Measurements from ENCODE around the gene CDX1.

Gene CDX1

GRCh38 chr5:150161242-150162141 is 5.1 kb upstream of the CDX1 start:
- DNase-seq (ENCODE audit: extremely low read depth in 1 of 2, low read depth in 1 of 2) = peak; percentile 45 to 51

GRCh38 chr5:150162142-150162513 is 4.5 kb upstream of the CDX1 start:
- no peak for DNase-seq (ENCODE audit: extremely low read depth in 1 of 2, low read depth in 1 of 2)

GRCh38 chr5:150163035-150163434 is 3.5 kb upstream of the CDX1 start:
- no peak for DNase-seq (ENCODE audit: extremely low read depth in 1 of 2, low read depth in 1 of 2)

- DNase-seq (ENCODE audit: extremely low read depth in 1 of 2, low read depth in 1 of 2) = no peak
Measured at GRCh38 chr5:150163547-150164059, 3.0 kb upstream of the CDX1 start.

GRCh38 chr5:150164211-150164980 is 2.2 kb upstream of the CDX1 start:
- no peak for DNase-seq (ENCODE audit: extremely low read depth in 1 of 2, low read depth in 1 of 2)

GRCh38 chr5:150166037-150166649 is 435 bp upstream of the CDX1 start:
- no peak for DNase-seq (ENCODE audit: extremely low read depth in 1 of 2, low read depth in 1 of 2)

GRCh38 chr5:150167512-150167850 is 903 bp downstream of the CDX1 start:
- DNase-seq (ENCODE audit: extremely low read depth in 1 of 2, low read depth in 1 of 2) = no peak

- no peak for DNase-seq (ENCODE audit: extremely low read depth in 1 of 2, low read depth in 1 of 2)
Measured at GRCh38 chr5:150167908-150168307, 1.3 kb downstream of the CDX1 start.

- no peak for DNase-seq (ENCODE audit: extremely low read depth in 1 of 2, low read depth in 1 of 2)
Measured at GRCh38 chr5:150168864-150169263, 2.3 kb downstream of the CDX1 start.

- no peak for DNase-seq (ENCODE audit: extremely low read depth in 1 of 2, low read depth in 1 of 2)
Measured at GRCh38 chr5:150172145-150172544, 5.6 kb downstream of the CDX1 start.

- DNase-seq (ENCODE audit: extremely low read depth in 1 of 2, low read depth in 1 of 2) = no peak
Measured at GRCh38 chr5:150172556-150172955, 6.0 kb downstream of the CDX1 start.

- no peak for DNase-seq (ENCODE audit: extremely low read depth in 1 of 2, low read depth in 1 of 2)
Measured at GRCh38 chr5:150173161-150173560, 6.6 kb downstream of the CDX1 start.

GRCh38 chr5:150174285-150174684 is 7.7 kb downstream of the CDX1 start:
- no peak for DNase-seq (ENCODE audit: extremely low read depth in 1 of 2, low read depth in 1 of 2)

GRCh38 chr5:150175076-150175475 is 8.5 kb downstream of the CDX1 start:
- DNase-seq (ENCODE audit: extremely low read depth in 1 of 2, low read depth in 1 of 2) = no peak

- DNase-seq (ENCODE audit: extremely low read depth in 1 of 2, low read depth in 1 of 2) = no peak
Measured at GRCh38 chr5:150175536-150175935, 9.0 kb downstream of the CDX1 start.

GRCh38 chr5:150176745-150177477 is 10.3 kb downstream of the CDX1 start:
- no peak for DNase-seq (ENCODE audit: extremely low read depth in 1 of 2, low read depth in 1 of 2)

GRCh38 chr5:150177721-150178120 is 11.1 kb downstream of the CDX1 start:
- no peak for DNase-seq (ENCODE audit: extremely low read depth in 1 of 2, low read depth in 1 of 2)

- no peak for DNase-seq (ENCODE audit: extremely low read depth in 1 of 2, low read depth in 1 of 2)
Measured at GRCh38 chr5:150178262-150178661, 11.7 kb downstream of the CDX1 start.

GRCh38 chr5:150179019-150179620 is 12.5 kb downstream of the CDX1 start:
- DNase-seq (ENCODE audit: extremely low read depth in 1 of 2, low read depth in 1 of 2) = no peak

GRCh38 chr5:150180241-150181026 is 13.9 kb downstream of the CDX1 start:
- DNase-seq (ENCODE audit: extremely low read depth in 1 of 2, low read depth in 1 of 2) = no peak

Measured in stimulated activated CD8-positive, alpha-beta memory T cell treated with anti-CD3 and anti-CD28 coated beads, Interleukin-7, amount 100 ng/mL, for 48 hours (primary cell).